GM13976 (cell line): Measurements from ENCODE around the gene GDI1.
"Not testable (repeated sequence)": the region's sequence is repeated elsewhere in the genome, so short reads cannot be mapped to it uniquely, and the experiment has no call there.

Experiments
- DNase-seq: peaks from one replicate; pipeline ENCODE4 v3.0.0; 2012; ENCODE audit warnings: low spot score
- in situ Hi-C: fragments of 300-500 bp; cut with MboI; formaldehyde crosslinking; loops from one replicate; pipeline ENCODE4 v1.12.0; 2022; ENCODE audit warnings: low sequenced_read_pairs, mixed read lengths, inconsistent platforms; ENCODE audit not compliant: unreplicated experiment
- TF ChIP-seq, protein P1 (sequence below): IDR thresholded peaks from 2 replicates; pipeline ENCODE4 v1.5.1; 2012; ENCODE audit warnings: borderline replicate concordance, mild to moderate bottlenecking; ENCODE audit not compliant: insufficient read depth; ENCODE audit errors: extremely low read depth, missing control alignments, control extremely low read depth

GDI1 gene

DNA sequence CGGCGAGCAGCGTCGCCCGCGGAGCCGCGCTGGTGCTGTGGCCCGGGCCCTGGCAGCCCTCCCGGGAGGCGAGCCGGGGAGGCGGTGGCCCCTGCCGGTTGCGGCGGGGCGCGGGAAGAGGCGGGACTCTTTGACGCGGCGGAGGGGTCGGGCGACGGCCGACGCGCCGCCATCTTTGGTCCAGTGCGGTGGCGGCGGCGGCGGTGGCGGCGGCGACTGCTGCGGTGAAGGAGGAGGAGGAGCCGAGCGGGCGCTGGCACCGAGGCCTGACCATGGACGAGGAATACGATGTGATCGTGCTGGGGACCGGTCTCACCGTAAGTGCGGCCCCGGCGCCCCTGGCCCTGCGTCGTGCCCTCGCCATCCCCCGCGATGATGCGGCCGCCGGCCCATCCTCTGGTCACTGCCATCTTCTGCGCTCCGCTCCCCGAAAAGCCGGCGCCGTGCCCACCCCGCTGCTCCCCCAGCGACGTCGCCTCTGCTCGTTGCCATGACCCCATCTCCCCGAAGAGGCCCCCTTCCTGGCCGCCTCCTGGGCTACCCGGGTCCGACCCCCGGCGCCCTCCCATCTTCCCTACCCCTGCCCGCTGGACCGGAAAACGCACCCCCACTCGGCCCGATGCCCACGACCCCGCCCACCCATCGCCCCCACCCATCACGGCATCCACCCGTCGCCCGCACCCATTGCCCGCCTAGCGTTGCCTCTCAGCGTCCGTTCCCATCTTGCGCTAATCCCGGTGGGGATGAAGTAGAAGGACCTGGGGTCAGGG is at the start of gene GDI1:
Gene GDI1 (plus strand): TSS at position 172 of the 770 bp plus-strand sequence. CDS start 101 bp downstream, at position 273.
- in situ Hi-C loops: no loop called here
- DNase-seq: peak; percentile 68

DNA sequence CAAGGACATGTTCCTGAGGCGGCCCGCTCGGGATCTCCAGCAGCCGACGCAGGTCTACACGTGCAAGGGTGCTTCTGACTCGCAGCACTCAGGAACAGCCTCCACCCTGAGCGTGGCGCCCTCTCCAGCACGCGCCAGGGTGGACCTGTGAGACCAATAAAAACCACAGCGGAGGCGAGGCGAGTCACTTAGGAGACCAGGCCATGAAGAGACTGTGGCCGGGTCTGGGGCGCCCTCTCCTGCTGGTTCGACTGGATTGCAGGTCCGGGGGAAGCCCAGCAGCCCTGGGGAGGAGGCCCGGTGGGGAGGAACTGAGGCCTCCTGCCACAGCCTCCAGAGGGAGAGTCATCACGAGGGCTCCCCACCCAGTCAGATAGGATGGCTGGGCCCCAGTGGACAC is 48.9 kb upstream of the GDI1 start:
- in situ Hi-C loops, DNase-seq: not testable (repeated sequence)

More for the DNA sequence above, at the start of gene GDI1:
- TF ChIP-seq, protein P1, sequence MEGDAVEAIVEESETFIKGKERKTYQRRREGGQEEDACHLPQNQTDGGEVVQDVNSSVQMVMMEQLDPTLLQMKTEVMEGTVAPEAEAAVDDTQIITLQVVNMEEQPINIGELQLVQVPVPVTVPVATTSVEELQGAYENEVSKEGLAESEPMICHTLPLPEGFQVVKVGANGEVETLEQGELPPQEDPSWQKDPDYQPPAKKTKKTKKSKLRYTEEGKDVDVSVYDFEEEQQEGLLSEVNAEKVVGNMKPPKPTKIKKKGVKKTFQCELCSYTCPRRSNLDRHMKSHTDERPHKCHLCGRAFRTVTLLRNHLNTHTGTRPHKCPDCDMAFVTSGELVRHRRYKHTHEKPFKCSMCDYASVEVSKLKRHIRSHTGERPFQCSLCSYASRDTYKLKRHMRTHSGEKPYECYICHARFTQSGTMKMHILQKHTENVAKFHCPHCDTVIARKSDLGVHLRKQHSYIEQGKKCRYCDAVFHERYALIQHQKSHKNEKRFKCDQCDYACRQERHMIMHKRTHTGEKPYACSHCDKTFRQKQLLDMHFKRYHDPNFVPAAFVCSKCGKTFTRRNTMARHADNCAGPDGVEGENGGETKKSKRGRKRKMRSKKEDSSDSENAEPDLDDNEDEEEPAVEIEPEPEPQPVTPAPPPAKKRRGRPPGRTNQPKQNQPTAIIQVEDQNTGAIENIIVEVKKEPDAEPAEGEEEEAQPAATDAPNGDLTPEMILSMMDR: no peak

DNA sequence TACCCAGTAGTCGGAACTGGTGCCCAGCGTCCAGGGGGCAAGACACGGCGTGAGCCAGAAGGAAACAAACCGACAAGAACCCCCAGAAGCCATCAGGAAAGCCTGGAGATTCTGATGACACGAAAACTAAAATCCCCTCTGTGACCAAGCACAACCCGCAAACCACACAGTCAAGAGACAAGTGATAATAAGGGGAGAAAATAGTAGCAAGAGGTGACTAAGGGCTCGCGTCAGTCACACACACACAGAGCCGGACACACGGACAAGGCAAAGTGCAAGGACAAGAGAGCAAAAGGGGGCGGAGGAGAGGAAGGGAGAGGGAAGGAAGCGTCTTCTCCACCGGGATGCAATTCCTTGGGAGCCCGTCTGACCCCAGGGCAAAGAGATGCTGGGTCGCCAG is 48.3 kb upstream of the GDI1 start:
- in situ Hi-C loops, DNase-seq: not testable (repeated sequence)

DNA sequence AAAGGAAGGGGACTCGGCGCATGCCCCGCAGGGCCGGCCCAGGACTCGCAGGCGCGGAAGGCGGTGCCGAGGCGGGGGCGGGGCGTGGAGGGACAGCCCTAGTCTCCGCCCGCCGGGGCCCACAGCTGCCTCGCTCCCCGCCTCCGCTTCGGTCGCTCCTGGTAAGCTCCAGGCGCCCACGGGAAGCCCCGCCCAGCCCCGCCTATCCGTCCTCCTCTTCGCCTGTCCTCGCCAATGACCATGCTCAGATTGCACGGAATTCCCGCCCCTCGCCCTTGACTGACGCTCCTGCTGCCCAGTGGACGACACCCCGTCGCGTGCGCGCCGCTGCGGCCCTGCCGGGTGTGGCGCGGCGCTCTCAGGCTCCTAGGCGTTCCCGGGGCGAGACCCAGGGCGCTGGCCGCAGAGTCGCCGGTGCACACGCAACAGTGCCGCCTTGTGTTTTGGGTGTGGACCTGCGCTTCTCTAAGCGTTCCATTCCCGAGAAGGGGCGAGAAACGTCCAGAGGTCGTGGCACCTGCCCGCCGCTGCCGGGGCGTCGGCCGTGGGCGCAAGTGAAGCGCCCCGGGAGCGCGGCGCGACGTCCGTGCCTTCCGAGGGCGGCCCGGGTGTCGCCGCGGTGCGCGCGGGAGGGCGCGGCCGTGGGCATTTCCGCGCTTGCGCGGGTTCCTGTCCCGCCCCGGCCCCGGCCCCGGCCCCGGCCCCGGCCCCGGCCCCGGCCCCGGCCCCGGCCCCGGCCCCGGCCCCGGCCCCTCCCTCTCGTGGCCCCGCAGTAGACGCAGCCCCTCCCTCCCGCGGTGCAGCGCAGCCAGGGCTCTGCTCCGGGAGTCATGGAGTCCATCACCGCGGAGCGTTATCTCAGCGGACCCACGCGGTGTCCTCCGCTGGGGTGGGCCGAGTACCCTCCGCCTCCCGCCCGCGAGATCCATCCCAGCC is 46.9 kb upstream of the GDI1 start:
- DNase-seq, in situ Hi-C loops: not testable (repeated sequence)

DNA sequence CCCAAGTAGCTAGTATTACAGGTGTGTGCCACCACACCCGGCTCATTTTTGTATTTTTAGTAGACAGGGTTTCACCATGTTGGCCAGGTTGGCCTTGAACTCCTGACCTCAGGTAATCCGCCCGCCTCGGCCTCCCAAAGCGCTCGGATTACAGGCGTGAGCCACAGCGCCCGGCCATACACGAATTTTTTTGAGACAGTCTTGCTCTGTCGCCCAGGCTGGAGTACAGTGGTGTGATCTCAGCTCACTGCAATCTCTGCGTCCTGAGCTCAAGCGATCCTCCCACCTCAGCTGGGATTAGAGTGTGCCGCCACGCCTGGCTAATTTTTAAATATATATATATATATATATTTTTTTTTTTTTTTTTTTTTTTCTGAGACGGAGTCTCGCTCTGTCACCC is 40.6 kb upstream of the GDI1 start:
- in situ Hi-C loops, DNase-seq: not testable (repeated sequence)

DNA sequence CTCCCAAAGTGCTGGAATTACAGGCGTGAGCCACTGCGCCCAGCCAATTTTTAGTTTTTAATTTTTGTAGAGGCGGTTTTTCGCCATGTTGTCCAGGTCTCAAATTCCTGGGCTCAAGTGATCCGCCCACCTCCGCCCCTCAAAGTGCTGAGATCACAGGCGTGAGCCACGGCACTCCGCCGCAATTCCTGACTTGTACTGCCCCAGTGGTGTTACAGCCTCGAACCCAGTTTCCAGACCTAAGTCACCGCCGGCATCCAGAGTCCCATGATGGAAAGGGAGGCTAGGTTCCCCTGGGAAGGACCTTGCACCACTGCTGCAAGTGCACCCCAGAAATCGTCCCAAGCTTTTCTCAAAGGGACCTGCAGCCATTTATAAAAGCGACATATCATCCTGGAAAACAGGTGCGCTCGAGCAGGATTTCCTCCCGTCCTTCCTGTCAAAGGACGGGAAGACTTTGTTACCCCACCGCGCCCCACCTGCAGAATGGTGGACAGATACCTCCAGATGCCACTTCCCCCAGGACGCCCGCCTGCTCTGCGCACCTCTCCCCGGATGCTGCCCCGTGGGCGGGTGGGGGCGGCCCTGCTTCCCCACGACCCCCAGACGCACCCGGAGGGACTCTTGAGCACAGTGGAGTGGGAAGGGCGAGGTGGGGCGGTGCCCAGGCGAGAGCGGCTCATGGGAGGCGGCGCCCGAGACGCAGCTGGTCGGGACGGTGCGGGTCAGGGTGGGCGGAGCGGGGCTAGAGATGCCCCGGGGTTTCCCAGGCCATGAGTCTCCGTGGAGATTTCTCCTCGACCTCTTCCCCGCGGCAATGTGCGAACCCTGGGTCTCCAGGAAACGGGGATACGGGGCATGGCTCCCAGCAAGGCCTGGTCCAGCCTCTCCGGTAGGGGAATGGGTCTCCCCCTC is 39.7 kb upstream of the GDI1 start:
- in situ Hi-C loops: no loop called here
- TF ChIP-seq, protein P1: no peak
- DNase-seq: peak; percentile 68

DNA sequence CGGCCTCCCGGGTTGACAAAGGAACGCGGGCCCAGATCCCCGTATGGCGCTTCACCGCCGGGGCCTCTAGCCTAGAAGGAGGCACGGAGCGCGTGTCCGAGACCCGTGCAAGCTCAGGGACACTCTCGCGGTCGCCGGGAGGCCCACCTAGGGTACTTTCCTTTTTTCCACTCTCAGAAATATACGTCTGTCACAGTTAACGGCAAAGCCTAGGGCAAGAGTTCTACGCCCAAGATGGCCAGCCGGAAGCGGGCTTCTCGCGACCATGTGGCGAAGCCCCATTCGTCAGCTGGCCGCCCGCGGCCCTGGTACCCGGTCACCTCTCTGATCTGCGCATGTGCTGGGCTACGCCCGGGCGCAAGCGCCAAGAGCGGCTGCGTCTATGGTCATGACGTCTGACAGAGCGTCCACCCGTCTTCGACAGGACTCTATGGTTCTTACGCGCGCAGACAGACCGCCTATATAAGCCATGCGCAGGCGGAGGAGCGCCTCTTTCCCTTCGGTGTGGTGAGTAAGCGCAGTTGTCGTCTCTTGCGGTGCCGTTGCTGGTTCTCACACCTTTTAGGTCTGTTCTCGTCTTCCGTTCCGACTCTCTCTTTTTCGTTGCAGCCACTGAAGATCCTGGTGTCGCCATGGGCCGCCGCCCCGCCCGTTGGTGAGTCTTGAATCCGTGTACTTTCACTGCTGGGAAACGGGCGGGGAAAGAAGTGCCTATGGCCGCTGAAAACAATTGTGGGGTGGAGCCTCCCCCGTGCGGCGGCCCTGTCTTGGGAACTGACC is 38.9 kb upstream of the GDI1 start, which contains the start of gene RPL10:
Gene RPL10 (plus strand): TSS at position 490 of the 780 bp plus-strand sequence. CDS start 143 bp downstream, at position 633.
- TF ChIP-seq, protein P1: no peak
- in situ Hi-C loops: no loop called here

More for the DNA sequence above, 38.9 kb upstream of the GDI1 start, which contains the start of gene RPL10:
- peak; percentile 93 for DNase-seq
